PFSK-1 (cell line): ENCODE measurements around the gene AP2B1.

Source experiments
- FOXP2 ChIP-seq: optimal IDR thresholded peaks from 2 replicates; pipeline ENCODE3; 2011; ENCODE audit warnings: borderline replicate concordance, control low read depth, inconsistent platforms; ENCODE audit not compliant: insufficient read depth; ENCODE audit errors: extremely low read length, extremely low read depth
- POLR2AphosphoS5 ChIP-seq: IDR thresholded peaks from 2 replicates; pipeline ENCODE4 v1.6.1; 2012; ENCODE audit warnings: low read depth, mild to moderate bottlenecking, control low read depth, low read length, moderate library complexity
- REST ChIP-seq, 2 experiments: IDR thresholded peaks; 2 replicates each; pipeline versions ENCODE4 v1.6.1 to v1.8.0; 2011 to 2012; ENCODE audit warnings: low read depth in 2 of 2, low read length in 2 of 2, control low read depth in 1 of 2, inconsistent platforms in 1 of 2, mild to moderate bottlenecking in 1 of 2, moderate library complexity in 1 of 2; ENCODE audit not compliant: insufficient read depth in 1 of 2
- SIN3A ChIP-seq: IDR thresholded peaks from 2 replicates; pipeline ENCODE4 v1.6.1; 2012; ENCODE audit warnings: mild to moderate bottlenecking, low read length, moderate library complexity, borderline replicate concordance; ENCODE audit not compliant: insufficient read depth
- TAF1 ChIP-seq: IDR thresholded peaks from 2 replicates; pipeline ENCODE4 v1.6.1; 2012; ENCODE audit warnings: low read length, control low read depth, borderline replicate concordance; ENCODE audit not compliant: insufficient read depth

The AP2B1 gene

GRCh38 chr17:35705230-35705629 lies 118.1 kb downstream of the AP2B1 start:
- no peak for TF ChIP-seq TAF1
- TF ChIP-seq FOXP2, result no peak
- TF ChIP-seq POLR2AphosphoS5, result no peak
- TF ChIP-seq REST (IDR thresholded peaks at IDR 0.05; ENCODE audit: insufficient read depth in 1 of 2, low read depth in 2 of 2, low read length in 2 of 2), result no peak
- no peak for TF ChIP-seq SIN3A

DNA sequence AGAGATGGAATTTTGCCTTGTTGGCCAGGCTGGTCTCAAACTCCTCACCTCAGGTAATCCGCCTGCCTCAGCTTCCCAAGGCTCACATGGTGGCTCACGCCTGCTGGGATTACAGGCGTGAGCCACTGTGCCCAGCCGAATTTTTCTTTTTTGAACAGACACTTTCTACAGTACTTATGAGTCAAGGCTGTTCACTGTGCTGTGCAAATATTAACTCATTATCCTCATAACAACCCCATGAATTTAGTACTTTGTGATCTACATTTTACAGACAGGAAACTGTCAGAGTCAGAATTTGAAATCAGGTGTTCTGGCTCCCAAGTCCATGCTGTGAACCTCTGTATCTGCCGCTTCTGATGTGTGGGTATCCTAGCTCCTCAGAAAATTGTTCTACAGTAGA lies 118.6 kb downstream of the AP2B1 start:
- TF ChIP-seq TAF1, result no peak
- no peak for TF ChIP-seq REST (IDR thresholded peaks at IDR 0.05; ENCODE audit: insufficient read depth in 1 of 2, low read depth in 2 of 2, low read length in 2 of 2)
- no peak for TF ChIP-seq SIN3A
- TF ChIP-seq POLR2AphosphoS5, result no peak
- TF ChIP-seq FOXP2, result no peak

- no peak for TF ChIP-seq POLR2AphosphoS5
Observed at GRCh38 chr17:35708149-35708548, 121.0 kb downstream of the AP2B1 start.

- TF ChIP-seq SIN3A, result no peak
- TF ChIP-seq POLR2AphosphoS5, result no peak
- TF ChIP-seq REST (IDR thresholded peaks at IDR 0.05; ENCODE audit: insufficient read depth in 1 of 2, low read depth in 2 of 2, low read length in 2 of 2), result no peak
Observed at GRCh38 chr17:35708951-35709350, 121.8 kb downstream of the AP2B1 start.

GRCh38 chr17:35709874-35710273 lies 122.8 kb downstream of the AP2B1 start:
- TF ChIP-seq POLR2AphosphoS5 (no peak), SIN3A (no peak), REST (IDR thresholded peaks at IDR 0.05; ENCODE audit: insufficient read depth in 1 of 2, low read depth in 2 of 2, low read length in 2 of 2) (no peak), FOXP2 (no peak), TAF1 (no peak)

GRCh38 chr17:35710950-35711349 lies 123.8 kb downstream of the AP2B1 start:
- TF ChIP-seq REST (IDR thresholded peaks at IDR 0.05; ENCODE audit: insufficient read depth in 1 of 2, low read depth in 2 of 2, low read length in 2 of 2), result no peak
- no peak for TF ChIP-seq FOXP2
- no peak for TF ChIP-seq TAF1
- no peak for TF ChIP-seq SIN3A
- TF ChIP-seq POLR2AphosphoS5, result no peak
